Ovary (tissue), 9 donors: ENCODE measurements around the gene NFIB. TPM values are rescaled to one million over a fixed set of nuclear protein-coding genes. Genes with fewer than 3 reads are reported as not detected.

Experiments used
- DNase-seq, 5 donors: peaks; one replicate each; pipeline ENCODE4 v3.0.0-alpha.2; 2019 to 2020
- H3K27ac ChIP-seq, 2 donors: fragments of 200-600 bp; one replicate each; pipeline versions ENCODE4 v1.5.1 to v1.8.0; 2019 to 2022
- H3K27me3 ChIP-seq: fragments of 200-600 bp; one replicate; pipeline ENCODE4 v1.8.0; 2022
- H3K36me3 ChIP-seq: fragments of 200-600 bp; sonication (generic); one replicate; pipeline ENCODE4 v1.5.1; 2019
- H3K4me1 ChIP-seq: one replicate; pipeline ENCODE4 v1.8.1; 2013; ENCODE audit warnings: mild to moderate bottlenecking, moderate library complexity; ENCODE audit not compliant: insufficient read depth
- H3K4me3 ChIP-seq: fragments of 200-600 bp; sonication (generic); one replicate; pipeline ENCODE4 v1.5.1; 2017
- H3K9me3 ChIP-seq, 2 donors: fragments of 200-600 bp in 1 of 2; sonication (generic) in 1 of 2; one replicate each; pipeline versions ENCODE4 v1.5.1 to v1.8.1; 2013 to 2019; ENCODE audit warnings: mild to moderate bottlenecking in 1 of 2, moderate library complexity in 1 of 2
- EP300 ChIP-seq: sonication (generic); formaldehyde crosslinking; IDR thresholded peaks from one replicate; pipeline ENCODE4 v1.6.1; 2017; ENCODE audit warnings: antibody characterized with exemption
- POLR2A ChIP-seq: fragments of 450-650 bp; IDR thresholded peaks from one replicate; pipeline ENCODE4 v1.6.1; 2017; ENCODE audit warnings: antibody characterized with exemption, mild to moderate bottlenecking, moderate library complexity
- WGBS, 3 donors: extraction: QIAGEN DNeasy Blood & Tissue Kit in 1 of 3; methylation state at CpG; one replicate each; pipeline versions ENCODE4 v1.1.5 to v1.1.7; 2013 to 2017; 5-methylcytosine and 5-hydroxymethylcytosine counted together
- intact Hi-C, 4 donors: fragments of 100-400 bp; cut with DNase I; formaldehyde crosslinking; loops; one replicate each; pipeline versions ENCODE4 v1.11.0 to v1.15.1; 2022 to 2023
- polyA plus RNA-seq, 2 donors: library from polyadenylated mRNA; stranded (reverse); fragments of 200-250 nt in 1 of 2; fragments of 350-450 nt in 1 of 2; fragmentation: Illumina TruSeq in 1 of 2; extraction: RNeasy Lipid Tissue Mini Kit (QIAGEN cat#74804) in 1 of 2; gene quantifications; one replicate each; pipeline ENCODE4 v1.2.3, GENCODE V29; 2013 to 2014
- total RNA-seq, 7 donors: library from RNA; depleted of rRNA in 2 of 7; stranded (reverse); fragments of >200 nt in 2 of 7; fragmentation: NEBNext Ultra II Directional in 3 of 7; extraction: Animal tissue kit (Norgen Biotek cat#: 25700) in 3 of 7; gene quantifications; one replicate each; pipeline versions ENCODE4 v1.1.0 to v1.2.4, GENCODE V29; 2016 to 2023
- TF ChIP-seq, protein P1 (sequence below), 3 donors: fragments of 450-650 bp in 2 of 3; fragments of 200-600 bp in 1 of 3; IDR thresholded peaks; one replicate each; pipeline versions ENCODE4 v1.5.1 to v1.8.0; 2016 to 2022; ENCODE audit warnings: antibody characterized with exemption in 3 of 3, mild to moderate bottlenecking in 1 of 3
- donor health status: DM: no; HTN: no; CAD: no; lungs with moderate emphysema.
- donor health status: DM: no; HTN: no; CAD: no.
- donor health status: Bipolar disorder and iron deficiency.
- donor health status: DM: yes; HTN: yes; CAD: no.
- donor health status: DM: no; HTN: no; CAD: no.
- donor health status: DM: yes; HTN: yes; CAD: no.

Gene NFIB
- total and polyA plus RNA-seq, 9 donors, result 8.7 to 111 (median 53.2) TPM

DNA sequence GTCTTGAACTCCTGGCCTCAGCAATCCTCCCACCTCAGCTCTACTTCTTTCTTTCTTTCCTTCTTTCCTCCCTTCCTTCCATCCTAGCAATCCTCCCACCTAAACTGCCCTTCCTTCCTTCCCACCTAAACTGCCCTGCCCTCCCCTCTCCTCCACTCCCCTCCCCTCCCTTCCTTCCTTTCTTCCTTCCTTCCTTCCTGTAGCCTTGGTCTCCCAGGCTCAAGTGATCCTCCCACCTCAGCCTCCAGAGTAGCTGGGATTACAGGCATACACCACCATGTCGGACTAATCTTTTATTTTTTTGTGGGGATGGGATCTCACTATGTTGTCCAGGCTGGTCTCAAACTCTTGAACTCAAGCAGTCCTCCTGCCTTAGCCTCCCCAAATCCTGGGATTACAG is 65.8 kb downstream of the NFIB start:
- WGBS, 3 donors, result 98 to 100% (median 100%) methylated on average over 1 of the region's 1 CpG
- Histone ChIP-seq H3K27ac (no peak overlapping the region), H3K4me1 (peaks cover 8% of the 10 kb centered on the region), H3K4me3 (no peak overlapping the region), H3K36me3 (no peaks in the 10 kb centered on the region), H3K9me3 (no peaks in the 10 kb centered on the region), H3K27me3 (no peaks in the 10 kb centered on the region)
- DNase-seq, result no peak
- TF ChIP-seq, protein P1, sequence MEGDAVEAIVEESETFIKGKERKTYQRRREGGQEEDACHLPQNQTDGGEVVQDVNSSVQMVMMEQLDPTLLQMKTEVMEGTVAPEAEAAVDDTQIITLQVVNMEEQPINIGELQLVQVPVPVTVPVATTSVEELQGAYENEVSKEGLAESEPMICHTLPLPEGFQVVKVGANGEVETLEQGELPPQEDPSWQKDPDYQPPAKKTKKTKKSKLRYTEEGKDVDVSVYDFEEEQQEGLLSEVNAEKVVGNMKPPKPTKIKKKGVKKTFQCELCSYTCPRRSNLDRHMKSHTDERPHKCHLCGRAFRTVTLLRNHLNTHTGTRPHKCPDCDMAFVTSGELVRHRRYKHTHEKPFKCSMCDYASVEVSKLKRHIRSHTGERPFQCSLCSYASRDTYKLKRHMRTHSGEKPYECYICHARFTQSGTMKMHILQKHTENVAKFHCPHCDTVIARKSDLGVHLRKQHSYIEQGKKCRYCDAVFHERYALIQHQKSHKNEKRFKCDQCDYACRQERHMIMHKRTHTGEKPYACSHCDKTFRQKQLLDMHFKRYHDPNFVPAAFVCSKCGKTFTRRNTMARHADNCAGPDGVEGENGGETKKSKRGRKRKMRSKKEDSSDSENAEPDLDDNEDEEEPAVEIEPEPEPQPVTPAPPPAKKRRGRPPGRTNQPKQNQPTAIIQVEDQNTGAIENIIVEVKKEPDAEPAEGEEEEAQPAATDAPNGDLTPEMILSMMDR (IDR thresholded peaks at IDR 0.05), result no peak
- TF ChIP-seq EP300 (no peak), POLR2A (no peak)
- intact Hi-C loops, result no loop called here

DNA sequence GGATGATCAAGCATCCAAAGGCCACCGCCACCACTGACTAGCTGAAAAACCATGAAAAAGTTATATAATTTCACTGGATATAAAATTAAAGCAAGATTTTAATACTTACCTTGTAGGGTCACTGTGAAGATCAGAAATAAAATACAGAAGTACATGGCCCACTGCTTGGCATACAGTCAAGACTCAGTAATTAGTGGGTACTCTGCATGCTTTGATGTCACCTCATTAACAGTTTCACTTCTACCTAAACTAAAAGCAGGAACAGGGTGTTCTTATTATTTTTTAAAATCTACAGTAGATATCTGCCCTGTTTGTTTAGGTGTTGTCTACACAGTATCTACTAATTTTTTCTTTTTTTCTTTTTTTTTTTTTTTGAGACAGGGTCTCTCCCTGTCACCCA is 66.4 kb downstream of the NFIB start:
- DNase-seq, result no peak
- Histone ChIP-seq H3K4me1 (peaks cover 8% of the 10 kb centered on the region), H3K9me3 (no peaks in the 10 kb centered on the region), H3K36me3 (no peaks in the 10 kb centered on the region), H3K27me3 (no peaks in the 10 kb centered on the region), H3K4me3 (no peak overlapping the region), H3K27ac (no peak overlapping the region)
- WGBS, 3 donors, result 100% methylated on average over 1 of the region's 1 CpG
- intact Hi-C loops, result no loop called here
- TF ChIP-seq EP300, result no peak
- TF ChIP-seq, protein P1 (IDR thresholded peaks at IDR 0.05), result no peak
- no peak for TF ChIP-seq POLR2A

DNA sequence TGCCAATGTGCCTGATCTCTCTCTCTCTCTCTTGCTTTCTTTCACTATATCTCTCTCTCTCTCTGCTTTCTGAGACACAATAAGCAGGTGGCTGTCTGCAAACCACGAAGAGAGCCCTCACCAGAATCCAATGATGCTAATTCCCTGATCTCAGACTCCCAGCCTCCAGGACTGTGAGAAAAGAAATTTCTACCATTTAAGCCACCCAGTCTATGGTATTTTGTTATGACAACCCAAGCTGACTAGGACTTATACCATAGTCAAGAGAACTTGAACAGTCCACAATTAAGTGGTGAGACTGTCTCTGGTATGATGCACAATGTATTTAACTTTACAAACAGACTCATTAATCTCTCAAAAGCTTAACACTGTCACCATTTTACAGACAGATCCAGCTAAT is 67.0 kb downstream of the NFIB start:
- Histone ChIP-seq H3K4me1 (peaks cover 9% of the 10 kb centered on the region), H3K4me3 (no peak overlapping the region), H3K36me3 (no peaks in the 10 kb centered on the region), H3K9me3 (no peaks in the 10 kb centered on the region), H3K27ac (no peak overlapping the region), H3K27me3 (no peaks in the 10 kb centered on the region)
- intact Hi-C loops, result no loop called here
- TF ChIP-seq POLR2A (no peak), EP300 (no peak)
- TF ChIP-seq, protein P1 (IDR thresholded peaks at IDR 0.05), result no peak
- DNase-seq, result no peak
- WGBS, 3 donors, result 74 to 95% (median 93%) methylated on average over 1 of the region's 1 CpG

DNA sequence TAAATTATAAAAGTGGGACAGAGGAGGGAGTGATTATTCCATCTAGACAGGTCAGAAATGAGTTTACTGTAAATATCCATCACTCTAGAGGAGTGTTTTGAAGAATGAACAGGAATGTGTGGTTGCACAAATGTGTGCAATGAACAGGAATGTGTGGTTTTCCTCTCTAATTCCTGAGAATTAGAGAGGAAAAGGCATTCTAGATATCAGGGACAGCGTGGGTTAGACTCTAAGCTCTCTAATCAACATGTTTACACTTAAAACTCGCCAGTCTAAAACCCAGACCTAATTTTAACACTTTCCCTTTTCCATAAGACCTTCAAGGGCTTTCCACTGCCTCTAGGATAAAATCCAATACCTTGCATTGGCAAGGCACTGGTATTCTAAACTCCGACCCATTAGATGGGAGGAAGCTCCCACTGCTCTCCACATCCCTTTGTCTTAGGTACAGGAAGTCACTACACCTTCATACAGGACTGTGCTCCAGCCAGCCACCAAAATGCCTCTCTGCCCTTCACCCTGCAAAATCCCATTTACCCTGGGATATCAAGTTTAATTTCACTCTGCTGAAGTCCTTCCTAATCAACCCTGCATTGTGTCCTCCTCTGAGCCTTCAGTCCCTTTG is 67.9 kb downstream of the NFIB start:
- Histone ChIP-seq H3K27me3 (no peaks in the 10 kb centered on the region), H3K36me3 (no peaks in the 10 kb centered on the region), H3K27ac (no peak overlapping the region), H3K4me3 (no peak overlapping the region), H3K9me3 (no peaks in the 10 kb centered on the region), H3K4me1 (peaks cover 3% of the 10 kb centered on the region)
- TF ChIP-seq, protein P1 (IDR thresholded peaks at IDR 0.05), result no peak
- TF ChIP-seq POLR2A, result no peak
- no peak for TF ChIP-seq EP300
- intact Hi-C loops, result no loop called here
- no peak for DNase-seq
- WGBS, 3 donors, result 28 to 41% (median 30%) methylated on average over 3 of the region's 3 CpGs
